ENCODE data around the gene RBM19.
A peak's percentile ranks its signal among the peaks of the same experiment; 100 is the strongest.

RBM19 gene

GRCh38 chr12:113875691-113876090 is 90.4 kb downstream of the RBM19 start:
- DNase-seq, result no peak

GRCh38 chr12:113874999-113875561 is 91.0 kb downstream of the RBM19 start:
- no peak for DNase-seq

DNA sequence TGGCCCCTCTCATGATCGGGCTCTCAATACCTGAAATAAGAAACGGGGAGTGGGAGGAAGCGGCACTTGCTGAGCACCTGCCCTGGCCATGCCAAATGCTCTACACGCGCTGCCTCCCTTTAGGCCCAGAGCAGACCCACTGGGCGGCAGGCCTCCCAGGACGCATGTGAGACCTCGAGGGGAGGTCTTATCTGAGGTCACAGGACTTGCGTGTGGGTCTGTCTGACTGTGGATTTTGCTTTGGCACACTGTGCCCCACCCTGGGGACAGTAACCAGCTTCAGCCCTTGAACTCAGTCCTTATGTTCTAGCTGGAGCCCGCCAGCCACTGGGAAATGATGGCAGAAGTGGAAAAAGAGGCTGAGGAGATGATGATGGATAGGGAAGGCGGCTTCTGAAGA is 91.8 kb downstream of the RBM19 start:
- DNase-seq, result no peak

GRCh38 chr12:113873740-113874139 is 92.4 kb downstream of the RBM19 start:
- DNase-seq, result no peak

- no peak for DNase-seq
Observed at GRCh38 chr12:113870890-113871289, 95.2 kb downstream of the RBM19 start.

GRCh38 chr12:113870035-113870434 is 96.1 kb downstream of the RBM19 start:
- no peak for DNase-seq

DNA sequence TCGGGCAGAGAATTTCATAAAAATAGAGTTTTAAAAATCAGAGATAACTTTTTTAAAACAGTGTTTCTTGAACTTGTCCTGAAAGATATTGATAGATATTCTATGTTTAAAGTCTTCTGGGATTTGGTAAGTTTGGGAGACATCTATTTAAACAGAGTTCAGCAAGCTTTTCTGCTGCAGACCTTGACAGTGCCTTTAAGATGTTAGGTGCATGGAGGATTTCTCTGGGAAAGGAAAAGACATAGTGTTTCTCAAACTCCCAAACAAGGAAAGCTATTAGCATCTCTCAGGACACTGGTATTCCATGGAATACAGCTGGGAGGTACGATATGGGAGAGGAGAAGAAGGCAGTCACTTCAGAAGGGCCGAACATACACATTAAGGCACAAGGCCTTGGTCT is 97.8 kb downstream of the RBM19 start:
- no peak for DNase-seq

- DNase-seq, result no peak
Observed at GRCh38 chr12:113867258-113867657, 98.9 kb downstream of the RBM19 start.

DNA sequence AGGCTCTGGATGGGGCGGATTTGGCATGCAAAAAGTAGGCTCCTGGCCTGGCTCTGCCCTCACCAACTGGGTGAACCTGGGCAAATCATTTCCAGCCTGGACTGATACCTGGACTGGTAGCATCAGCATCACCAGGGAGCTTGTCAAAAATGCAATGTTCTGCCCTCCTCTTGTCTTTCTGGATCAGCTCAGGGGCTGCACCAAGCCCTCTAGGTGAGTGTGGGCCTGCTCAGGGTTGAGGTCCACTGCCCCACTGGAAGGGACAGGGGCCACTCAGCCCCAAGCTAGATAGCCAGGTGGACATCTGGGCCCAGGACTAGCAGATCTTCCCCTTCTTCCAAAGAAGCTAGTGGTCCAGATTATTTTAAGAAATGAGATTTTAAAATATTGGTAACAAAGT is 99.6 kb downstream of the RBM19 start:
- no peak for DNase-seq

GRCh38 chr12:113863455-113863845 is 102.7 kb downstream of the RBM19 start:
- DNase-seq, result no peak

GRCh38 chr12:113862590-113863454 is 103.3 kb downstream of the RBM19 start:
- no peak for DNase-seq

GRCh38 chr12:113861708-113862312 is 104.3 kb downstream of the RBM19 start:
- no peak for DNase-seq

- peak; percentile 25 for DNase-seq
Observed at GRCh38 chr12:113860950-113861349, 105.2 kb downstream of the RBM19 start.

DNA sequence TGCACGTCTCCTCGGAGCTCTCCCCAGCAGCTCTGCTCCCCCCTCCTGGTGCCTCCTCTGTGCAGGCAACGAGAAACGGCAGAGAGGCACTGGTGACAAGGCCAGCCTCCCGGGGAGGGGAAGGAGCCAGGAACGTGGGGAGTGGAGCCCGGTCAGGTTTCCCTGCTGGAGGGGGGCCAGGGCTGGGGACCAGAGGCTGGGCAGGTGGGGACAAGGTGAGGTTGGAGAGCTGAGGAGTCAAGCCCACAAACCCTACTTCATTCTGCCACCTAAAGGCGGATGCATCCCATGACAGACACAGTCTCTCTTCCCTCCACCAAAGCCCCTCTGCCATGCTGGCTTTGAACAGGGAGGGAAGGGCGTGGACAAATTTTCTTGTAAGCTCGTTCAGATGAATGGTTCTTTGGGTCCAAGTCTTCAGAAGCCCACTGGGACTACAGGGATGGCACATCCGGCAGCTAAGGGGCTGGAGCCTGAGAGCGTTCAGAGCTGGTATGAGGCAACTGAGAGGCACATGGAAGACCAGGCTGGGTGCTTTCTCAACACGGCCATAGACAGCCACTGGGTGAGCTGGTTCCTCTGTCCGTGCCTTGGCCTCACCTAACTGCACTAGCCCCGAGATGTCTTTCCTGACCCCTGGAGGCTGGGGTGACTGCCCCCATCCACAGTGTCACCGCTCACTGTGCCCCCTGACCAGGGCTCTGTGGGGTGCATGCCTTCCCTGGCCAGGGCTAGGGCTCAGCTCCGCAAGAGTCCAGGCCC is 105.9 kb downstream of the RBM19 start:
- no peak for DNase-seq

GRCh38 chr12:113858841-113859386 is 107.2 kb downstream of the RBM19 start:
- DNase-seq, result no peak

GRCh38 chr12:113857371-113857770 is 108.8 kb downstream of the RBM19 start:
- no peak for DNase-seq

- no peak for DNase-seq
Observed at GRCh38 chr12:113855998-113856397, 110.1 kb downstream of the RBM19 start.

DNA sequence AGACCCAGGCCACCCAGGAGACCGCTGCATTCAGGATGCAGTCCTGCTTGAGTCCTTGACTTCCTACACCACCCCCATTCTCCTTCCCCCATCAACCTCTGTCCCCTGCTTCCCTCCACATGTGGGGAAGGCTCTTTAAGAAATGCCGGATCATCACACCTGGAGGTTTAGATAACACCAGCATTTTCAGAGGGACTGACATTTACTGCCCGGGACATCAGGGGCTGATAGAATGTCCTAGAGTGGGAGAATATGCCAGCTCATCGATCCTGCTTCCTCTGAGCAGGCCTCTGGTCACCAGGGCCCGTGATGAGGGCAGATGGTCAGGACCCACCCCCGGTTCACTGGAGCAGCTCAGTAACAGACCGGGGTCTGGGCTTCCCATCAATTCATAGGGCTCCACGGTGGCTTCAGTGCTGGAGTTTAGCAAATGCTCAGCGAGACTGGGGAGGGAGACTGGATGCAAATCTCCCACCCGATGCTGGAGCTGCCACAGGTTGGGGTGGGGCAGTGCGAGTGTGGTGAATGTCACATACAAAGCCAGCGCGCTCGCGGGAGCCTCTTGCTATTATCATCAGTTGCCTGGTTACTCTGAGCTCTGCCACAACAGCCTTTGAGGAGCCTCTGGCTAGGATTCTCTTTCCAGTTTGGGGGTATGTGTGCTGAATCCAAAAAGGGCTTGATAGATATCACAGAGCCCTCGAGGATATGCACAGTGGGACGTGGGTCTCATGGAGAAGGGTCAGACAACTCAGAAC is 111.6 kb downstream of the RBM19 start:
- no peak for DNase-seq

GRCh38 chr12:113853491-113853890 is 112.6 kb downstream of the RBM19 start:
- no peak for DNase-seq

GRCh38 chr12:113852695-113853490 is 113.2 kb downstream of the RBM19 start:
- no peak for DNase-seq

DNA sequence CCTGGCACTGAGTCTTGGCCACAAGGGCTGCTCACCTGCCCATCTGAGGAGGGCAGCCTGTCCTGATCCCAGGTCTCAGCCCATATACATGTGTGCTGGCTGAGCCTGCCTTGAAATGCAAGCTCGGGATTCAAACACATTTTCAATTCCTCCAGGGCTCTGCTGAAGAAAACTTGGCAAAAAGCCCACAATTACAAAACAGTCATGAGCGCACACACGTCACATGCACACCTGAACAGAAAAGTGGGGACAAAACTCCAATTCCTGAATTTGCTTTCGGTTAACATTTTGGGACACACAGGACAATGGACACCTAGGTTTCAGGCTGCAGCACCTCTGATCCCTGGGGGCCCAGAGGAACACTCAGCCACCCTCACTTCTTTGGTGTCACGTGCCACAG is 113.9 kb downstream of the RBM19 start:
- no peak for DNase-seq

All from CD4-positive, alpha-beta T cell treated with Interferon gamma for 1 hour (primary cell).